ENCODE results near the gene MARCO.

DNA sequence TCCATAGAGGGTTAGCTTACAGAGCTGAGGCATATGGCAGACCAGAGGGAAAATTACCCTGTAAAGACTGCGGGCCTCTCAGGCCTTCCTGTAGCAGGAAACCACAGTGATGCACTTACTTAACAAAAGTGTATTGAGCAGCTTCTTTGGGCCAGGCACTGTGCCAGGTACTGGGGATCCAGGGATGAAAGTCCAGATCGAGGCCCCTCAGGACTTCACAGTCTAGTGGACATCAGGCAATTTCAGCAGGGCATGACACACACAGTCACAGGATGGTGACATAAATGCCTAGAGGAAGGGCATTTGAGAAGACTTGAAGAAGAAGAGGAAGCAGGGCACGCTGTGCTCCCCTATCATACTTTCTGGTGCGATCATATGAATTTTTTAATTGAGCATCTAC, 71.7 kb downstream of the MARCO start:
- TF ChIP-seq, protein P1, sequence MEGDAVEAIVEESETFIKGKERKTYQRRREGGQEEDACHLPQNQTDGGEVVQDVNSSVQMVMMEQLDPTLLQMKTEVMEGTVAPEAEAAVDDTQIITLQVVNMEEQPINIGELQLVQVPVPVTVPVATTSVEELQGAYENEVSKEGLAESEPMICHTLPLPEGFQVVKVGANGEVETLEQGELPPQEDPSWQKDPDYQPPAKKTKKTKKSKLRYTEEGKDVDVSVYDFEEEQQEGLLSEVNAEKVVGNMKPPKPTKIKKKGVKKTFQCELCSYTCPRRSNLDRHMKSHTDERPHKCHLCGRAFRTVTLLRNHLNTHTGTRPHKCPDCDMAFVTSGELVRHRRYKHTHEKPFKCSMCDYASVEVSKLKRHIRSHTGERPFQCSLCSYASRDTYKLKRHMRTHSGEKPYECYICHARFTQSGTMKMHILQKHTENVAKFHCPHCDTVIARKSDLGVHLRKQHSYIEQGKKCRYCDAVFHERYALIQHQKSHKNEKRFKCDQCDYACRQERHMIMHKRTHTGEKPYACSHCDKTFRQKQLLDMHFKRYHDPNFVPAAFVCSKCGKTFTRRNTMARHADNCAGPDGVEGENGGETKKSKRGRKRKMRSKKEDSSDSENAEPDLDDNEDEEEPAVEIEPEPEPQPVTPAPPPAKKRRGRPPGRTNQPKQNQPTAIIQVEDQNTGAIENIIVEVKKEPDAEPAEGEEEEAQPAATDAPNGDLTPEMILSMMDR (IDR thresholded peaks at IDR 0.05; ENCODE audit: poor library complexity, severe bottlenecking): no peak
- no peak for TF ChIP-seq EZH2 (IDR thresholded peaks at IDR 0.05; ENCODE audit: borderline replicate concordance, insufficient read depth, low read length, poor library complexity, severe bottlenecking)
- TF ChIP-seq, protein P2, sequence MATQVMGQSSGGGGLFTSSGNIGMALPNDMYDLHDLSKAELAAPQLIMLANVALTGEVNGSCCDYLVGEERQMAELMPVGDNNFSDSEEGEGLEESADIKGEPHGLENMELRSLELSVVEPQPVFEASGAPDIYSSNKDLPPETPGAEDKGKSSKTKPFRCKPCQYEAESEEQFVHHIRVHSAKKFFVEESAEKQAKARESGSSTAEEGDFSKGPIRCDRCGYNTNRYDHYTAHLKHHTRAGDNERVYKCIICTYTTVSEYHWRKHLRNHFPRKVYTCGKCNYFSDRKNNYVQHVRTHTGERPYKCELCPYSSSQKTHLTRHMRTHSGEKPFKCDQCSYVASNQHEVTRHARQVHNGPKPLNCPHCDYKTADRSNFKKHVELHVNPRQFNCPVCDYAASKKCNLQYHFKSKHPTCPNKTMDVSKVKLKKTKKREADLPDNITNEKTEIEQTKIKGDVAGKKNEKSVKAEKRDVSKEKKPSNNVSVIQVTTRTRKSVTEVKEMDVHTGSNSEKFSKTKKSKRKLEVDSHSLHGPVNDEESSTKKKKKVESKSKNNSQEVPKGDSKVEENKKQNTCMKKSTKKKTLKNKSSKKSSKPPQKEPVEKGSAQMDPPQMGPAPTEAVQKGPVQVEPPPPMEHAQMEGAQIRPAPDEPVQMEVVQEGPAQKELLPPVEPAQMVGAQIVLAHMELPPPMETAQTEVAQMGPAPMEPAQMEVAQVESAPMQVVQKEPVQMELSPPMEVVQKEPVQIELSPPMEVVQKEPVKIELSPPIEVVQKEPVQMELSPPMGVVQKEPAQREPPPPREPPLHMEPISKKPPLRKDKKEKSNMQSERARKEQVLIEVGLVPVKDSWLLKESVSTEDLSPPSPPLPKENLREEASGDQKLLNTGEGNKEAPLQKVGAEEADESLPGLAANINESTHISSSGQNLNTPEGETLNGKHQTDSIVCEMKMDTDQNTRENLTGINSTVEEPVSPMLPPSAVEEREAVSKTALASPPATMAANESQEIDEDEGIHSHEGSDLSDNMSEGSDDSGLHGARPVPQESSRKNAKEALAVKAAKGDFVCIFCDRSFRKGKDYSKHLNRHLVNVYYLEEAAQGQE (IDR thresholded peaks at IDR 0.05; ENCODE audit: borderline replicate concordance): no peak

Data from neural cell (in vitro differentiated cells).